Lung (tissue), 12 donors: ENCODE data around the gene LMF1. TPM values are rescaled to one million over a fixed set of nuclear protein-coding genes. Genes with fewer than 3 reads are reported as not detected.

ENCODE experiments used
- ATAC-seq: fragments of 200-7000 bp; cut with Tn5 transposase; one replicate; pipeline ENCODE4 v1.9.1; 2020; ENCODE audit warnings: moderate number of reproducible peaks; ENCODE audit not compliant: insufficient read depth, low FRiP score
- DNase-seq, 3 donors: peaks; one replicate each; pipeline ENCODE4 v3.0.0-alpha.2; 2013 to 2017
- H3K27ac ChIP-seq, 2 donors: one replicate each; pipeline ENCODE4 v1.5.1; 2013; ENCODE audit warnings: mild to moderate bottlenecking in 2 of 2, moderate library complexity in 2 of 2, control low read depth in 1 of 2, inconsistent platforms in 1 of 2, low read depth in 1 of 2, low read length in 1 of 2
- H3K27me3 ChIP-seq, 3 donors: one replicate each; pipeline ENCODE4 v1.5.1; 2013; ENCODE audit warnings: low read length in 2 of 3; ENCODE audit not compliant: control insufficient read depth in 3 of 3, insufficient read depth in 3 of 3
- H3K36me3 ChIP-seq, 4 donors: one replicate each; pipeline ENCODE4 v1.5.1; 2013; ENCODE audit warnings: low read length in 4 of 4, mild to moderate bottlenecking in 1 of 4, moderate library complexity in 1 of 4; ENCODE audit not compliant: control insufficient read depth in 4 of 4, insufficient read depth in 4 of 4
- H3K4me1 ChIP-seq, 5 donors: one replicate each; pipeline ENCODE4 v1.5.1; 2013; ENCODE audit warnings: low read length in 5 of 5, mild to moderate bottlenecking in 2 of 5, moderate library complexity in 1 of 5; ENCODE audit not compliant: control insufficient read depth in 5 of 5, insufficient read depth in 5 of 5
- H3K4me3 ChIP-seq: one replicate; pipeline ENCODE4 v1.5.1; 2013; ENCODE audit warnings: mild to moderate bottlenecking, control low read depth, moderate library complexity
- H3K9ac ChIP-seq, 2 donors: one replicate each; pipeline ENCODE4 v1.5.1; 2013; ENCODE audit warnings: low read length in 2 of 2, control low read depth in 1 of 2; ENCODE audit not compliant: insufficient read depth in 1 of 2
- H3K9me3 ChIP-seq, 4 donors: one replicate each; pipeline ENCODE4 v1.5.1; 2013; ENCODE audit warnings: low read length in 3 of 4, mild to moderate bottlenecking in 1 of 4, moderate library complexity in 1 of 4; ENCODE audit not compliant: control insufficient read depth in 4 of 4, insufficient read depth in 3 of 4
- WGBS, 2 donors: extraction: QIAGEN DNeasy Blood & Tissue Kit; methylation state at CpG; one replicate each; pipeline ENCODE4 v1.1.7; 2013; 5-methylcytosine and 5-hydroxymethylcytosine counted together
- polyA plus RNA-seq, 2 donors: library from polyadenylated mRNA; stranded (reverse); fragments of 200-250 nt; gene quantifications; one replicate each; pipeline ENCODE4 v1.2.1, GENCODE V29; 2013
- total RNA-seq, 2 donors: library from RNA; depleted of rRNA in 1 of 2; stranded (reverse); fragments of >200 nt in 1 of 2; gene quantifications; one replicate each; pipeline ENCODE4 v1.2.1, GENCODE V29; 2014 to 2021
- TF ChIP-seq, protein P1 (sequence below): IDR thresholded peaks from 2 replicates; pipeline ENCODE4 v1.5.1; 2012; ENCODE audit warnings: mild to moderate bottlenecking; ENCODE audit errors: control extremely low read depth, extremely low read depth
- donor health status: control.
- donor health status: control.
- donor health status: Bipolar disorder and iron deficiency.
- donor health status: healthy.
- donor health status: DM: yes; HTN: yes; CAD: no.

Gene LMF1
- total and polyA plus RNA-seq, 4 donors = 9.1 to 23.7 (median 20.6) TPM

DNA sequence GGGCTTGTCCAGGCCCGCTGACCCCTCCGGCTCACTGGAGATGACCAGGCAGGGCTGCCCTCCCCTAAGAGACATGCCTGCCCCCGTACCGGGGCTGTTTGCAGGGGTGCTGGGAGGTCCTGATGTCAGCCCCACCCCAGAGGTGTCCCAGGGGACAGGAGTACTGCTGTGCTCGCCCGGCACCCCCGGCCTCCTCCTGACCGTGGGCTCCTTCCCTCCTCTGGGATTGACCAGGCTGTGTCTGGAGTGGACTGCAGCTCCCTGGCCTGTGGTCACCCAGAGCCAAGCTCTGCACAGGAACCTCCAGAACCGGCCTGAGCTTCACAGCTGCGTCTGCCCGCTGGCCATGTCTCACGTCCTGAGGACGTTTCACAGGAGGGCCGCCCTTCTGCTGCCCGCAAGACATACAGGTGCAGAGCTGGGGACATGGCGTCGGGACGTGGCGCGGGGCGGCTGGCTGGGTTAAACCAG, 53.2 kb downstream of the LMF1 start:
- TF ChIP-seq, protein P1, sequence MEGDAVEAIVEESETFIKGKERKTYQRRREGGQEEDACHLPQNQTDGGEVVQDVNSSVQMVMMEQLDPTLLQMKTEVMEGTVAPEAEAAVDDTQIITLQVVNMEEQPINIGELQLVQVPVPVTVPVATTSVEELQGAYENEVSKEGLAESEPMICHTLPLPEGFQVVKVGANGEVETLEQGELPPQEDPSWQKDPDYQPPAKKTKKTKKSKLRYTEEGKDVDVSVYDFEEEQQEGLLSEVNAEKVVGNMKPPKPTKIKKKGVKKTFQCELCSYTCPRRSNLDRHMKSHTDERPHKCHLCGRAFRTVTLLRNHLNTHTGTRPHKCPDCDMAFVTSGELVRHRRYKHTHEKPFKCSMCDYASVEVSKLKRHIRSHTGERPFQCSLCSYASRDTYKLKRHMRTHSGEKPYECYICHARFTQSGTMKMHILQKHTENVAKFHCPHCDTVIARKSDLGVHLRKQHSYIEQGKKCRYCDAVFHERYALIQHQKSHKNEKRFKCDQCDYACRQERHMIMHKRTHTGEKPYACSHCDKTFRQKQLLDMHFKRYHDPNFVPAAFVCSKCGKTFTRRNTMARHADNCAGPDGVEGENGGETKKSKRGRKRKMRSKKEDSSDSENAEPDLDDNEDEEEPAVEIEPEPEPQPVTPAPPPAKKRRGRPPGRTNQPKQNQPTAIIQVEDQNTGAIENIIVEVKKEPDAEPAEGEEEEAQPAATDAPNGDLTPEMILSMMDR = no peak
- Histone ChIP-seq H3K27ac (no peak overlapping the region), H3K9ac (no peak overlapping the region), H3K36me3 (peaks cover 0 to 12% (median 1%) of the 10 kb centered on the region in 4 donors), H3K27me3 (no peaks in the 10 kb centered on the region), H3K9me3 (peaks cover 0 to 1% (median 0%) of the 10 kb centered on the region in 4 donors), H3K4me3 (no peak overlapping the region), H3K4me1 (peaks cover 0 to 24% (median 4%) of the 10 kb centered on the region in 5 donors)
- 93 to 96% methylated on average over 21 of the region's 21 CpGs for WGBS, 2 donors
- ATAC-seq (no peak), DNase-seq (no peak)

DNA sequence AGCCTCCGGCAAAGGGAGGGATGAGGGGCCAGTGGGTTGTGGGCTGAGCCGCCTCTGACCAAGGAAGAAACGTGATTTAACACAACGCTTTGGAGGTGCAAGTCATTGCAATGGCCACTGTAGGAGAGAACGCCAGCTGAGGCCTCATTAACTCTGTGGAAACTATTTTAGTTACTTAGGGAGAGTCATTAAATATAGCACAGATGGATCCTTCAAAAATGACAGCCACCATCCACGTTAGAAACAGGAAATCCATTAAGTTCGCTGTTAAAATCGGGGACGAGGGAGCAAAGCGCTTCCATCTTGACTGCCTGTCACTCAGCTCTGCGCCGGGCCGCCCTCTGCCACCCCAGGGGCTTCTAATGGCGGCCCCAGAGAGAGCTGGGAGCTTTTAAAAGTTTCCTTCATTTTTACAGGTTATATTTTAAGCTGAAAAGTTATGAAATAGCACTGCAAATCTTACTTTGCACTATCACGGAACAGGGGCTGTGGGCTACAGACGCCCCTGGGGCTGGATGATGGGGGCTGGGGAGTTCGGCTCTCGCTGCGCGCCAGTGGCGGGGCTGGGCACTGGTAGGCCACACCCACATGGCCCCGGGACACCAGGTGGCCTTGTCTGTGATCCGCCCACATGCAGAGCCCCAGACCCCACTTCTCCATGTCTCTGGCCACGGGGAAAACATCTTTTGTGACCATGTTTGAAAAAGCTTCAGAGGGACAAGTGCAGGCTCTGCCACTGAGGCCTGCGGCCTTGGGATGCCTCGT, 54.6 kb downstream of the LMF1 start:
- Histone ChIP-seq H3K4me1 (peaks cover 0 to 19% (median 3%) of the 10 kb centered on the region in 5 donors), H3K9ac (no peak overlapping the region), H3K4me3 (no peak overlapping the region), H3K27me3 (no peaks in the 10 kb centered on the region), H3K27ac (no peak overlapping the region), H3K36me3 (peaks cover 0 to 9% (median 0%) of the 10 kb centered on the region in 4 donors), H3K9me3 (peaks cover 0 to 2% (median 0%) of the 10 kb centered on the region in 4 donors)
- ATAC-seq = no peak
- DNase-seq = no peak
- TF ChIP-seq, protein P1 = no peak
- 91% methylated on average over 26 of the region's 26 CpGs for WGBS, 2 donors

DNA sequence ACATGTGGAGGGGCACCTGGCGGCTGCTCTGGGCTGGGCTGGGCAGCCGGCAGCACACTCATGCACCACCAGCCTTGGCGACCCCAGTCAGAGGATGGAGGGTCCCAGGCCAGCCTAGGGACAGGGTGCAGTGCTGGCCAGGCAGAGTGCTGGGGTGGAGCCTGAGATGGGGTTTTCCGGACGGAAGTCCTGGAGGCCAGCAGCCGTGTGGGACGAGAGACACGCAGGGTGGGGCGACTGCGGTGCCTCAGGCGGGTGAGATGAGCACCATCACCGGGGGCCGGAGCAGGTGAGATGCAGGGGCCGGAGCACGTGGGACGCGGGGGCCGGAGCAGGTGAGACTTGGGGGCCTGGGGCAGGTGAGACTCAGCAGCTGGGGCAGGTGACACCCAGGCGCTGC, 55.2 kb downstream of the LMF1 start:
- Histone ChIP-seq H3K9ac (no peak overlapping the region), H3K4me1 (peaks cover 0 to 12% (median 2%) of the 10 kb centered on the region in 5 donors), H3K27ac (no peak overlapping the region), H3K9me3 (peaks cover 0 to 2% (median 0%) of the 10 kb centered on the region in 4 donors), H3K4me3 (no peak overlapping the region), H3K27me3 (no peaks in the 10 kb centered on the region), H3K36me3 (peaks cover 0 to 14% (median under 1%) of the 10 kb centered on the region in 4 donors)
- WGBS, 2 donors = 92 to 93% methylated on average over 19 of the region's 19 CpGs
- ATAC-seq = no peak
- DNase-seq = no peak
- TF ChIP-seq, protein P1 = no peak
